SH-SY5Y (cell line): Measurements from ENCODE around the gene OTOP2.

ENCODE experiments used
- GATA2 ChIP-seq: IDR thresholded peaks from 2 replicates; pipeline ENCODE4 v1.6.1; 2011; ENCODE audit warnings: mild to moderate bottlenecking, low read depth, low read length
- GATA3 ChIP-seq: IDR thresholded peaks from 2 replicates; pipeline ENCODE4 v1.6.1; 2011; ENCODE audit warnings: low read depth, mild to moderate bottlenecking, low read length, moderate library complexity

GRCh38 chr17:74922172-74922571 is 1.9 kb upstream of the OTOP2 start:
- no peak for TF ChIP-seq GATA3
- TF ChIP-seq GATA2 = no peak
